ENCODE measurements around the gene THPO.

The THPO gene

GRCh38 chr3:184351511-184352148 lies 26.4 kb downstream of the THPO start:
- peaks cover 25% of the 10 kb centered on the region for H3K36me3 Mint-ChIP-seq (ENCODE audit: low read depth)
- H3K4me1 Mint-ChIP-seq, result peaks cover 48% of the 10 kb centered on the region
- no peaks in the 10 kb centered on the region for H3K27me3 Mint-ChIP-seq (ENCODE audit: low read depth)
- no peak for TF ChIP-seq CTCF (IDR thresholded peaks at IDR 0.05; ENCODE audit: unreplicated experiment in 3 of 3)
- no peaks in the 10 kb centered on the region for H3K9me3 Mint-ChIP-seq
- H3K27ac Mint-ChIP-seq, result peak overlapping the region; percentile 43 to 92 (median 88)
- peak overlapping the region in 2 of 3 experiments; percentile 6 to 61 for H3K4me3 Mint-ChIP-seq

- Mint-ChIP-seq H3K9me3 (no peaks in the 10 kb centered on the region), H3K4me1 (peaks cover 51% of the 10 kb centered on the region)
- no peak for TF ChIP-seq CTCF (IDR thresholded peaks at IDR 0.05; ENCODE audit: unreplicated experiment in 3 of 3)
Observed at GRCh38 chr3:184350618-184351017, 27.4 kb downstream of the THPO start.

GRCh38 chr3:184349563-184350470 lies 28.2 kb downstream of the THPO start:
- TF ChIP-seq CTCF (IDR thresholded peaks at IDR 0.05; ENCODE audit: unreplicated experiment in 3 of 3), result no peak
- no peak overlapping the region for H3K4me3 Mint-ChIP-seq
- H3K27ac Mint-ChIP-seq, result peak overlapping the region; percentile 20 to 77 (median 21)
- no peaks in the 10 kb centered on the region for H3K27me3 Mint-ChIP-seq (ENCODE audit: low read depth)
- H3K4me1 Mint-ChIP-seq, result peaks cover 56% of the 10 kb centered on the region
- no peaks in the 10 kb centered on the region for H3K9me3 Mint-ChIP-seq
- H3K36me3 Mint-ChIP-seq (ENCODE audit: low read depth), result peaks cover 25% of the 10 kb centered on the region

More at GRCh38 chr3:184350618-184351017, 27.4 kb downstream of the THPO start:
- Mint-ChIP-seq H3K36me3 (ENCODE audit: low read depth) (peaks cover 27% of the 10 kb centered on the region), H3K27ac (peak overlapping the region in 2 of 3 experiments; percentile 42 to 92), H3K27me3 (ENCODE audit: low read depth) (no peaks in the 10 kb centered on the region), H3K4me3 (no peak overlapping the region)

- Mint-ChIP-seq H3K36me3 (ENCODE audit: low read depth) (peaks cover 29% of the 10 kb centered on the region), H3K4me3 (no peak overlapping the region), H3K27ac (peak overlapping the region; percentile 80 to 96 (median 89)), H3K27me3 (ENCODE audit: low read depth) (no peaks in the 10 kb centered on the region), H3K9me3 (no peaks in the 10 kb centered on the region), H3K4me1 (peaks cover 62% of the 10 kb centered on the region)
- TF ChIP-seq CTCF (IDR thresholded peaks at IDR 0.05; ENCODE audit: unreplicated experiment in 3 of 3), result no peak
Observed at GRCh38 chr3:184348057-184348382, 30.0 kb downstream of the THPO start.

GRCh38 chr3:184347321-184348056 lies 30.5 kb downstream of the THPO start:
- H3K27me3 Mint-ChIP-seq (ENCODE audit: low read depth), result no peaks in the 10 kb centered on the region
- H3K9me3 Mint-ChIP-seq, result no peaks in the 10 kb centered on the region
- H3K4me3 Mint-ChIP-seq, result peak overlapping the region in 2 of 3 experiments; percentile 7 to 8
- H3K36me3 Mint-ChIP-seq (ENCODE audit: low read depth), result peaks cover 28% of the 10 kb centered on the region
- TF ChIP-seq CTCF (IDR thresholded peaks at IDR 0.05; ENCODE audit: unreplicated experiment in 3 of 3), result no peak
- peaks cover 61% of the 10 kb centered on the region for H3K4me1 Mint-ChIP-seq
- peak overlapping the region; percentile 80 to 96 (median 89) for H3K27ac Mint-ChIP-seq

Measured in nephron (organoid).